Aorta (tissue), 5 donors: ENCODE measurements around the gene FAM174A. TPM values are rescaled to one million over a fixed set of nuclear protein-coding genes. Genes with fewer than 3 reads are reported as not detected.

Experiments
- ATAC-seq: fragments of 200-7000 bp; cut with Tn5 transposase; one replicate; pipeline ENCODE4 v1.9.1; 2022; ENCODE audit warnings: moderate library complexity; ENCODE audit not compliant: low FRiP score
- DNase-seq, 2 donors: peaks; one replicate each; pipeline ENCODE4 v3.0.0-alpha.2; 2020
- H3K27ac ChIP-seq, 2 donors: one replicate each; pipeline ENCODE4 v1.5.1; 2013; ENCODE audit warnings: low read length in 2 of 2, mild to moderate bottlenecking in 2 of 2, moderate library complexity in 2 of 2, control low read depth in 1 of 2, inconsistent platforms in 1 of 2, low read depth in 1 of 2
- H3K27me3 ChIP-seq, 2 donors: one replicate each; pipeline ENCODE4 v1.6.1; 2013; ENCODE audit warnings: control low read depth in 1 of 2, low read length in 1 of 2, mild to moderate bottlenecking in 1 of 2, moderate library complexity in 1 of 2; ENCODE audit not compliant: insufficient read depth in 2 of 2, control insufficient read depth in 1 of 2
- H3K36me3 ChIP-seq, 2 donors: one replicate each; pipeline ENCODE4 v1.6.1; 2013; ENCODE audit warnings: control low read depth in 1 of 2, low read length in 1 of 2, mild to moderate bottlenecking in 1 of 2; ENCODE audit not compliant: insufficient read depth in 2 of 2, control insufficient read depth in 1 of 2
- H3K4me1 ChIP-seq, 2 donors: one replicate each; pipeline ENCODE4 v1.6.1; 2013; ENCODE audit warnings: low read length in 2 of 2, control low read depth in 1 of 2, mild to moderate bottlenecking in 1 of 2, moderate library complexity in 1 of 2; ENCODE audit not compliant: insufficient read depth in 2 of 2, control insufficient read depth in 1 of 2
- H3K4me3 ChIP-seq, 2 donors: one replicate each; pipeline ENCODE4 v1.5.1; 2013; ENCODE audit warnings: low read length in 2 of 2, control low read depth in 1 of 2, mild to moderate bottlenecking in 1 of 2
- H3K9me3 ChIP-seq: one replicate; pipeline ENCODE4 v1.6.1; 2013; ENCODE audit warnings: mild to moderate bottlenecking, low read length; ENCODE audit not compliant: control insufficient read depth
- WGBS, 2 donors: extraction: QIAGEN DNeasy Blood & Tissue Kit; methylation state at CpG; one replicate each; pipeline ENCODE4 v1.1.7; 2013; 5-methylcytosine and 5-hydroxymethylcytosine counted together
- intact Hi-C, 2 donors: fragments of 100-400 bp; cut with DNase I; formaldehyde crosslinking; loops; one replicate each; pipeline versions ENCODE4 v1.14.2 to v1.15.0; 2022
- long read RNA-seq, 2 donors: library from polyadenylated mRNA; unstranded; transcript quantifications; one replicate each; pipeline ENCODE4 v2.0.0, GENCODE V29; 2020 to 2021
- polyA plus RNA-seq, 2 donors: library from polyadenylated mRNA; stranded (reverse); fragments of 200-250 nt; gene quantifications; one replicate each; pipeline ENCODE4 v1.2.3, GENCODE V29; 2013
- total RNA-seq, 2 donors: library from RNA; stranded (reverse); fragmentation: NEBNext Ultra II Directional; extraction: Animal tissue kit (Norgen Biotek cat#: 25700); gene quantifications; one replicate each; pipeline ENCODE4 v1.2.1, GENCODE V29; 2021
- donor health status: healthy with polysubstance abuse.
- donor health status: Bipolar disorder and iron deficiency.
- donor health status: DM: no; HTN: no; CAD: no.
- donor health status: DM: no; HTN: no; CAD: no.
- donor health status: DM: yes; HTN: yes; CAD: no.

The FAM174A gene
- total RNA-seq (10 to 100 TPM; 14.3 to 23.2 TPM), polyA plus RNA-seq (10 to 100 TPM; 11.4 to 23.8 TPM)
- long read RNA-seq, donor 1, transcript FAM174A-201 (3 exons, 1,356 nt): major isoform, 54 of 59 reads
- long read RNA-seq, donor 1, partial matches to known transcripts: 2 of 59 reads
- long read RNA-seq, donor 1, other reads (novel, unspliced or antisense): 3 of 59 reads
- long read RNA-seq, donor 2, transcript FAM174A-201 (3 exons, 1,356 nt): major isoform, 9 of 11 reads
- long read RNA-seq, donor 2, partial matches to known transcripts: 0 of 11 reads
- long read RNA-seq, donor 2, other reads (novel, unspliced or antisense): 2 of 11 reads

DNA sequence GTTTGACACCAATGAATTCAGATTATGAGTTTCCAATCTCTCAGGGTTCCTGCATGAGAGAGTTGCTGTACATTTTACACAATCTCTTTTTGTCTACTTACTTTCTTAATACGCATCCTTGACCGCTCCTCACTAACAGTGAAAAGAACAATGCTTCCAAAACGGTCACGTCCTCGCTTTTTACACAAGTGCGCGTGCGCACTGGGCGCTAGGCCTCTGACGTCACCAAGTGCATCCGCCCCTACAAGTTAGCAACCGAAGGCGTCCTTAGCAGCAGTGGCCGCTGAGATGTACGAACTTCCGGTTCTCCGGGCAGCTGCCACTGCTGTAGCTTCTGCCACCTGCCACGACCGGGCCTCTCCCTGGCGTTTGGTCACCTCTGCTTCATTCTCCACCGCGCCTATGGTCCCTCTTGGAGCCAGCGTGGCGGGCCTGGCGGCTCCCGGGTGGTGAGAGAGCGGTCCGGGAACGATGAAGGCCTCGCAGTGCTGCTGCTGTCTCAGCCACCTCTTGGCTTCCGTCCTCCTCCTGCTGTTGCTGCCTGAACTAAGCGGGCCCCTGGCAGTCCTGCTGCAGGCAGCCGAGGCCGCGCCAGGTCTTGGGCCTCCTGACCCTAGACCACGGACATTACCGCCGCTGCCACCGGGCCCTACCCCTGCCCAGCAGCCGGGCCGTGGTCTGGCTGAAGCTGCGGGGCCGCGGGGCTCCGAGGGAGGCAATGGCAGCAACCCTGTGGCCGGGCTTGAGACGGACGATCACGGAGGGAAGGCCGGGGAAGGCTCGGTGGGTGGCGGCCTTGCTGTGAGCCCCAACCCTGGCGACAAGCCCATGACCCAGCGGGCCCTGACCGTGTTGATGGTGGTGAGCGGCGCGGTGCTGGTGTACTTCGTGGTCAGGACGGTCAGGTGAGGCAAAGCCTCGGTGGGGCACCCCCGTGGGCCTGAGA, at the start of gene FAM174A:
TSS of gene FAM174A (plus strand) at position 315 of the 946 bp plus-strand sequence. CDS start at position 472, 157 bp downstream.
- Histone ChIP-seq H3K4me3 (peak within 1 kb of the TSS; percentile 69 to 80), H3K27ac (peak within 1 kb of the TSS; percentile 1 to 52), H3K27me3 (no peaks in the 10 kb centered on the region), H3K36me3 (no peaks in the 10 kb centered on the region), H3K4me1 (no peaks in the 10 kb centered on the region), H3K9me3 (no peaks in the 10 kb centered on the region)
- WGBS, 2 donors: 0 to 1% methylated on average over 61 to 62 of the region's 62 CpGs
- ATAC-seq (peak; percentile 99), DNase-seq (peak; percentile 97 to 98)
- intact Hi-C loops: loop anchor here in 1 of 2 donors (10.0 kb wide), 1 partner anchor 59 kb away; no protein-coding TSS in a partner anchor

DNA sequence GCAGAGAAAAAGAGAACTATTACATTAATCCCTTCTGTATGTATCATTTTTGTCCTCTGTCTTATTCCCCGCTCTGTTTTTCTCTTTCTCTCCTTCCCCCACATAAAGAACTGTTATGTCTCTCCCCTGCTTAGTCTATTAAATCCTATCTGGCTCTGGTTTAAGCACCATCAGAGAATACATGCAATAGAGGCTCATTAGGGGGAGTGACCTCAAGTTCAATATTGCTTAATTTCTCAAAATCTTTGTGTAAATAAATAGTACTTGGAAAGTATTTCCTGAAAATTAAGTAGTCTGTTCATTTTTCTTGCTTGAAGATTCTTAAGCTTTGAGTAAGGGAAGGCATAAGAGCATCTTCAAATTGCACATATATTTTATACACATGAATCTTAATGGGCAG, 41.2 kb upstream of the FAM174A start:
- Histone ChIP-seq H3K9me3 (peaks cover 3% of the 10 kb centered on the region), H3K27me3 (no peaks in the 10 kb centered on the region), H3K36me3 (no peaks in the 10 kb centered on the region), H3K4me3 (no peak overlapping the region), H3K27ac (no peak overlapping the region), H3K4me1 (no peaks in the 10 kb centered on the region)
- intact Hi-C loops: no loop called here
- WGBS, 2 donors: 92 to 100% methylated on average over 1 of the region's 1 CpG
- DNase-seq: no peak
- ATAC-seq: no peak

- Histone ChIP-seq H3K36me3 (no peaks in the 10 kb centered on the region), H3K4me3 (no peak overlapping the region), H3K27ac (no peak overlapping the region), H3K9me3 (no peaks in the 10 kb centered on the region), H3K4me1 (no peaks in the 10 kb centered on the region), H3K27me3 (no peaks in the 10 kb centered on the region)
- no peak for DNase-seq
- ATAC-seq: no peak
- WGBS, 2 donors: 67 to 78% methylated on average over 1 of the region's 1 CpG
- intact Hi-C loops: no loop called here
Observed at GRCh38 chr5:100496296-100496695, 38.9 kb upstream of the FAM174A start.

DNA sequence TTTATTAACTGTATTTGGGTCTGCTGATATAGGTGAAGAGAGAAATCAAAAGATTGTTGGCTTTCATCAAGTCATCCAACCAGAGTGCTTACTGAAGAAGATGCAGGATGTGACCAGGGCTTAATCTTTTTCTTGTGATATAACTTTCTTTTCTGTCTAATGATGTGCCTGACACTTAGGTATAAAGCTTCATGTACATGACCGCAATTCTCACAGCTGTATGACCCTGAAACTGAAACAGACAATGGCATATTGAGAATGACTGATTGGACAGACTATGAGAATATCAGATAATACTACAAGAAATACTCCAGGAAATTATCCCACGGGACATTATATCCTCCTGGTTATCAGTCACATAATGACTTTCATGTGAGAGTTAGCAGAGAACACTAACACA, 32.5 kb upstream of the FAM174A start:
- no peak overlapping the region for H3K4me3 ChIP-seq
- no peaks in the 10 kb centered on the region for H3K27me3 ChIP-seq
- intact Hi-C loops: no loop called here
- no peaks in the 10 kb centered on the region for H3K4me1 ChIP-seq
- WGBS, 2 donors: 88 to 89% methylated on average over 2 of the region's 2 CpGs
- ATAC-seq (no peak), DNase-seq (no peak)
- H3K36me3 ChIP-seq: no peaks in the 10 kb centered on the region
- H3K9me3 ChIP-seq: no peaks in the 10 kb centered on the region
- no peak overlapping the region for H3K27ac ChIP-seq

GRCh38 chr5:100505984-100506670, 29.0 kb upstream of the FAM174A start:
- Histone ChIP-seq H3K36me3 (no peaks in the 10 kb centered on the region), H3K4me3 (no peak overlapping the region), H3K4me1 (no peaks in the 10 kb centered on the region), H3K27ac (no peak overlapping the region), H3K9me3 (no peaks in the 10 kb centered on the region), H3K27me3 (no peaks in the 10 kb centered on the region)
- WGBS, 2 donors: 9 to 19% methylated on average over 1 of the region's 1 CpG
- ATAC-seq: no peak
- DNase-seq: no peak
- intact Hi-C loops: no loop called here

DNA sequence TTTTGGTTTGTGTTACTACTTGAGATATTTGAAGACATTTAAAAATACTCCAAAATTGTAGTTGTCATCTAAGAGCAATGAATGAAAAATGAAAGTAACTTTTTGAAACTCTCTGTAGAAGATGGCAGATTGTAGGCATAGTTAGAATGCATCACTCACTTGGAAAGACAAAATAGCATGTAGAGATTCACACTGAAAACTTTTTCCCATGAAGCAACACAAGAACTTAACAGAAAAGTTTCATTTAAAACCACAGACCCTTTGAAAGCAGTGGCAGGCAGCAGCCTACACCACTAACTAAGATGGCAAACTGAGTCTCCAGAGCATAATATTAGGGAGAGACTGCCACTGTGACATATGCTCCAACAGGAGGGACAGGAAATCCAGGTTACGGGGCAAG, 18.9 kb upstream of the FAM174A start:
- 82 to 88% methylated on average over 1 of the region's 1 CpG for WGBS, 2 donors
- intact Hi-C loops: no loop called here

DNA sequence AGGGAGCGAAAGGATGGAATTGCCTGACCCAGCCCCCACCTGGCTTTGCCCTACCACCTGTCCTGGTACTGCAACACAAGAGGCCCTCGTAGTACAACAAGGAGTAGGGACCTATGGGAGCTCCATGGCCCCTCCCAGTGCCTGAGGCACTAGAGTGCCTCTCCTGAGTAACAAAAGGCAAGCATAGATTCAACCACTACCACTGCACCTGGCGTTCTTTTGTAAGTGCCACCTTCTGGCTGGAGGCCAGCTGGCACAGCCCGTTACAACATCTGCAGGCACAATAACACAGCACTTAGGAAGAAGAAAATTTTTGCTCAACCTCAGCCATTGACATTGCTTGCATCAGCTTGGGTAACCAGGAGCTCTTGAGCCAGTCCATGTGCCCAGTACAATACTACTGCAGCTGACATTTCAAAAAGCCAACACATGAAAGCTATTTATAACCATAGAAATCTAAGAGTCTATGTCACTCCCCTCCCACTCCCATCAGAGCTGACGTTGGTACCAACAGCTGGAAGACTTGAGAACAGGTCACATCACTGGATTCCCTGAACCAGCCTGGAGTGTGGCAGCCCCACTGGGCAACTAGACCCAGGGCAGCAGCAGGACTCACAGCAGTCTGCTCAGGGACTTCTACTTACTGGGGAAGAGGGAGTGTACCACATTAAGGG, 17.7 kb upstream of the FAM174A start:
- no peaks in the 10 kb centered on the region for H3K4me1 ChIP-seq
- H3K27ac ChIP-seq: no peak overlapping the region
- intact Hi-C loops: no loop called here
- DNase-seq (no peak), ATAC-seq (no peak)
- H3K36me3 ChIP-seq: no peaks in the 10 kb centered on the region
- H3K9me3 ChIP-seq: peaks cover 9% of the 10 kb centered on the region
- no peak overlapping the region for H3K4me3 ChIP-seq
- WGBS, 2 donors: 67 to 73% methylated on average over 5 of the region's 5 CpGs
- H3K27me3 ChIP-seq: no peaks in the 10 kb centered on the region

More for the DNA sequence above, 18.9 kb upstream of the FAM174A start:
- H3K27ac ChIP-seq: no peak overlapping the region
- no peak overlapping the region for H3K4me3 ChIP-seq
- peaks cover 9% of the 10 kb centered on the region for H3K9me3 ChIP-seq
- no peaks in the 10 kb centered on the region for H3K4me1 ChIP-seq
- ATAC-seq (no peak), DNase-seq (no peak)
- no peaks in the 10 kb centered on the region for H3K27me3 ChIP-seq
- H3K36me3 ChIP-seq: no peaks in the 10 kb centered on the region

- Histone ChIP-seq H3K27me3 (no peaks in the 10 kb centered on the region), H3K4me1 (no peaks in the 10 kb centered on the region), H3K27ac (no peak overlapping the region), H3K36me3 (no peaks in the 10 kb centered on the region), H3K4me3 (no peak overlapping the region), H3K9me3 (peaks cover 9% of the 10 kb centered on the region)
- ATAC-seq: no peak
- DNase-seq: no peak
- intact Hi-C loops: no loop called here
- 86 to 87% methylated on average over 3 of the region's 3 CpGs for WGBS, 2 donors
Observed at GRCh38 chr5:100518377-100518776, 16.8 kb upstream of the FAM174A start.
